ENCODE measurements around the gene MT1M. TPM values are rescaled to one million over a fixed set of nuclear protein-coding genes. Genes with fewer than 3 reads are reported as not detected.

Gene MT1M
- total RNA-seq, 1 donor: 10.3 TPM

DNA sequence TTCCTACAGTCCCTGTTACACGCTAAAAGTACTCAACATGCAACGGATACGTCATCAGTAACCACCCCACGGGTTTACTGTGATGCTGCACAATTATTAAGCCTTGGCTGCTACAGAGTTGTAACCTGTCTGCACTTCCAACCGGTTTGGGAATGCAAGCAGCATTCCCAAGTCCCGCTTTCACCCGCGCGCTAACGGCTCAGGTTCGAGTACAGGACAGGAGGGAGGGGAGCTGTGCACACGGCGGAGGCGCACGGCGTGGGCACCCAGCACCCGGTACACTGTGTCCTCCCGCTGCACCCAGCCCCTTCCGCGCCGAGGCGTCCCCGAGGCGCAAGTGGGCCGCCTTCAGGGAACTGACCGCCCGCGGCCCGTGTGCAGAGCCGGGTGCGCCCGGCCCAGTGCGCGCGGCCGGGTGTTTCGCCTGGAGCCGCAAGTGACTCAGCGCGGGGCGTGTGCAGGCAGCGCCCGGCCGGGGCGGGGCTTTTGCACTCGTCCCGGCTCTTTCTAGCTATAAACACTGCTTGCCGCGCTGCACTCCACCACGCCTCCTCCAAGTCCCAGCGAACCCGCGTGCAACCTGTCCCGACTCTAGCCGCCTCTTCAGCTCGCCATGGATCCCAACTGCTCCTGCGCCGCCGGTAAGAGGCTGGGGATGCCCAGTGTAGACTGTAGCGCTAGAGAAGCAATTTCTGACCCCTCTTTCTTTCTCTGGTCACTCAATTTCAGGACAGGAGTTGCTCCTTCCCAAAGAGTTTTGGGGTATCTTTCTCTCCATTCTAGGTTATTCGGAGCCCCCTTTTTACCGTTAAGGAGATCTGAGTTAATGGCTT lies 24.2 kb upstream of the MT1M start, which contains the start of gene MT2A:
Gene MT2A (plus strand): TSS at position 542 of the 833 bp plus-strand sequence. CDS start 72 bp downstream, at position 614.
- TF ChIP-seq CTCF (IDR thresholded peaks at IDR 0.05; ENCODE audit: insufficient read depth, low read length): no peak
- peak within 1 kb of the TSS; percentile 76 for H3K4me3 ChIP-seq (ENCODE audit: low read depth, low read length)
- peak; percentile 95 for DNase-seq (ENCODE audit: low read depth)

- peak; percentile 21 for DNase-seq (ENCODE audit: low read depth)
Measured at GRCh38 chr16:56608876-56609462, 23.5 kb upstream of the MT1M start.

GRCh38 chr16:56609463-56609921 lies 23.0 kb upstream of the MT1M start:
- peak overlapping the region; percentile 76 for H3K4me3 ChIP-seq (ENCODE audit: low read depth, low read length)
- DNase-seq (ENCODE audit: low read depth): peak; percentile 88
- TF ChIP-seq CTCF (IDR thresholded peaks at IDR 0.05; ENCODE audit: insufficient read depth, low read length): no peak

More at GRCh38 chr16:56608876-56609462, 23.5 kb upstream of the MT1M start:
- H3K4me3 ChIP-seq (ENCODE audit: low read depth, low read length): peak overlapping the region; percentile 76
- TF ChIP-seq CTCF (IDR thresholded peaks at IDR 0.05; ENCODE audit: insufficient read depth, low read length): no peak

- DNase-seq (ENCODE audit: low read depth): peak; percentile 90
- TF ChIP-seq CTCF (IDR thresholded peaks at IDR 0.05; ENCODE audit: insufficient read depth, low read length): no peak
- peak overlapping the region; percentile 76 for H3K4me3 ChIP-seq (ENCODE audit: low read depth, low read length)
Measured at GRCh38 chr16:56610017-56610608, 22.3 kb upstream of the MT1M start.

DNA sequence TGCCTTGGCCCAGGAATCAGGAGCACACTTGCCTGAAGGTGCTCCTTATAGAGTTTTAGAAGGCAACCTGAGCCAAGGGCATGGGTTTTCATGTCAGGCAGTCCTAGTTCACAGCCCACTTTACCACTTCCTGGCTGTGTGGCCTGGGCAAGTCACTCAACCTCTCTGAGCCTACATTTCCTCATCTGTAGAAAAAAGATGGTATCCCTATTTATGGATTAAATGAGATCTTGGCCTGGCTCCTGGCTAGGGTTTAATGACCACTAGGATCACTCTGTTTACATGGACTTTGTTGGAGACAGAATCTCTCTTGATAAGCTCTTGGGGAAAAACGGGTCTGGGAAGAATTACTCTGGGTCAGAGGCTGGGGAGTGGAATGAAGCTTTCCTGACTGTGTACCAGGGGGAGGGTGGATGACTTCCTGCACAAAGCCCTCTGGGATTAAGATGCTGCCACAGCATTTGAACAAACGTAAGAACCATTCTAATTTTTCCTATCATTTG lies 21.8 kb upstream of the MT1M start:
- H3K4me3 ChIP-seq (ENCODE audit: low read depth, low read length): no peak overlapping the region
- peak; percentile 66 for DNase-seq (ENCODE audit: low read depth)
- no peak for TF ChIP-seq CTCF (IDR thresholded peaks at IDR 0.05; ENCODE audit: insufficient read depth, low read length)

DNA sequence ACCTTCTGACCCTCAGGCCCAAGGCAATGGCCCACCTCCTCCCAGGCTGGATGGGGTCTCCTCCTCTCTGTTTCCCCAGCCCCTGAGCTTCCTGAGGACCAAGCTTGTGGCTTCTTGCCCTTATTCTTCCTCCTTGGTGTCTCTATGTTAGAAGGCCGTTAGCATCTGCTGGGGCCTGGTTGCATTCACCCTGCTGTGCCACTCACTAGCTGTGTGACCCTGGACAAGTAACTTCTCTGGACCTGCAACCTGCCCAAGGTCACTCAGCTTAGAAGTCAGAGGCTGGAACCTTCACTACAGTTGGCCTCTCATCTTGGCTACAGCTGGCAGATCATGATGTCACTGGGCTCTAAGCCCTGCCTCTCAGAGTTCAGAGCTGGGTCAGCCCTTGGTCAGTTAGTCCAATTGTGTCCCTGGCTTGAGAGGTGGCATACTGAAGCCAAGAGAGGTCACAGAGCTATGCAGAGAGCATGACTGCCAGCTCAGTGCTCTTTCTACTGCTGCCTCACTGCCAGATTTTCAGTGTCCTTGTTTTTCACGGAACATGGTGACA lies 21.1 kb upstream of the MT1M start:
- DNase-seq (ENCODE audit: low read depth): peak; percentile 76
- no peak overlapping the region for H3K4me3 ChIP-seq (ENCODE audit: low read depth, low read length)
- no peak for TF ChIP-seq CTCF (IDR thresholded peaks at IDR 0.05; ENCODE audit: insufficient read depth, low read length)

Measured in fibroblast of the aortic adventitia (primary cell).